AG09309 (cell line): ENCODE data around the gene DEK.
"Not testable (repeated sequence)": the region's sequence is repeated elsewhere in the genome, so short reads cannot be mapped to it uniquely, and the experiment has no call there.

Source experiments
- DNase-seq: peaks from one replicate; pipeline ENCODE4 v3.0.0-alpha.2; 2010; ENCODE audit warnings: low read depth
- H3K4me3 ChIP-seq: 2 replicates; pipeline ENCODE4 v1.5.1; 2011; ENCODE audit warnings: mild to moderate bottlenecking, low read depth, low read length, moderate library complexity; ENCODE audit not compliant: control insufficient read depth
- CTCF ChIP-seq: IDR thresholded peaks from 2 replicates; pipeline ENCODE4 v1.5.1; 2011; ENCODE audit warnings: mild to moderate bottlenecking, low read depth, low read length, inconsistent platforms; ENCODE audit not compliant: insufficient read depth, control insufficient read depth; ENCODE audit errors: missing control alignments

The DEK gene

GRCh38 chr6:18178960-18179615, 85.2 kb downstream of the DEK start:
- no peak overlapping the region for H3K4me3 ChIP-seq
- DNase-seq, result no peak
- TF ChIP-seq CTCF, result no peak

GRCh38 chr6:18177286-18177965, 86.9 kb downstream of the DEK start:
- no peak for TF ChIP-seq CTCF
- H3K4me3 ChIP-seq, result no peak overlapping the region
- DNase-seq, result no peak

- DNase-seq, result not testable (repeated sequence)
Measured at GRCh38 chr6:18176198-18176597, 88.1 kb downstream of the DEK start.

More at GRCh38 chr6:18176198-18176597, 88.1 kb downstream of the DEK start:
- not testable (repeated sequence) for H3K4me3 ChIP-seq
